Psoas muscle (tissue), 8 donors: Measurements from ENCODE around the gene SPEG. TPM values are rescaled to one million over a fixed set of nuclear protein-coding genes. Genes with fewer than 3 reads are reported as not detected.

Experiments
- ATAC-seq, 4 donors: fragments of 200-7000 bp; cut with Tn5 transposase; one replicate each; pipeline ENCODE4 v1.9.1; 2020; ENCODE audit warnings: moderate library complexity in 3 of 4, mild to moderate bottlenecking in 2 of 4
- DNase-seq, 2 donors: peaks; one replicate each; pipeline ENCODE4 v3.0.0-alpha.2; 2020
- H3K27ac ChIP-seq: fragments of 200-600 bp; one replicate; pipeline ENCODE4 v1.8.0; 2022
- H3K27me3 ChIP-seq, 3 donors: fragments of 200-600 bp in 1 of 3; one replicate each; pipeline versions ENCODE4 v1.6.1 to v1.8.0; 2013 to 2022; ENCODE audit warnings: low read length in 2 of 3, mild to moderate bottlenecking in 2 of 3, moderate library complexity in 1 of 3; ENCODE audit not compliant: insufficient read depth in 3 of 3
- H3K36me3 ChIP-seq, 2 donors: fragments of 200-600 bp in 1 of 2; one replicate each; pipeline versions ENCODE4 v1.6.1 to v1.8.0; 2013 to 2022; ENCODE audit warnings: low read depth in 1 of 2, mild to moderate bottlenecking in 1 of 2, moderate library complexity in 1 of 2; ENCODE audit not compliant: insufficient read depth in 1 of 2
- H3K4me1 ChIP-seq: fragments of 200-600 bp; one replicate; pipeline ENCODE4 v1.8.0; 2022
- H3K4me3 ChIP-seq: fragments of 200-600 bp; one replicate; pipeline ENCODE4 v1.8.0; 2022; ENCODE audit warnings: mild to moderate bottlenecking
- H3K9me3 ChIP-seq: fragments of 200-600 bp; one replicate; pipeline ENCODE4 v1.8.0; 2022
- whole genome bisulfite sequencing, 3 donors: extraction: QIAGEN DNeasy Blood & Tissue Kit; methylation state at CpG; one replicate each; pipeline versions ENCODE4 v1.1.6 to v1.1.7; 2013; 5-methylcytosine and 5-hydroxymethylcytosine counted together
- intact Hi-C, 2 donors: fragments of 100-400 bp; cut with DNase I; formaldehyde crosslinking; loops; one replicate each; pipeline versions ENCODE4 v1.11.0 to v1.14.2; 2022
- polyA plus RNA-seq, 3 donors: library from polyadenylated mRNA; stranded (reverse); fragments of 200-250 nt; gene quantifications; one replicate each; pipeline ENCODE4 v1.2.3, GENCODE V29; 2013
- total RNA-seq, 4 donors: library from RNA; stranded (reverse); fragmentation: NEBNext Ultra II Directional in 2 of 4; extraction: Animal tissue kit (Norgen Biotek cat#: 25700) in 2 of 4; gene quantifications; one replicate each; pipeline versions ENCODE4 v1.2.1 to v1.2.4, GENCODE V29; 2021 to 2023
- TF ChIP-seq, protein P1 (sequence below): fragments of 200-600 bp; IDR thresholded peaks from one replicate; pipeline ENCODE4 v1.8.0; 2022; ENCODE audit warnings: antibody characterized with exemption
- donor health status: healthy with polysubstance abuse.
- donor health status: DM: no; HTN: no; CAD: no; lungs with moderate emphysema.
- donor health status: Bipolar disorder and iron deficiency.
- donor health status: healthy.
- donor health status: DM: yes; HTN: yes; CAD: no.
- donor health status: DM: no; HTN: no; CAD: no.
- donor health status: DM: no; HTN: no; CAD: no.
- donor health status: DM: yes; HTN: yes; CAD: no.

Gene SPEG
- total and polyA plus RNA-seq, 7 donors = 34.8 to 419 (median 239) TPM

DNA sequence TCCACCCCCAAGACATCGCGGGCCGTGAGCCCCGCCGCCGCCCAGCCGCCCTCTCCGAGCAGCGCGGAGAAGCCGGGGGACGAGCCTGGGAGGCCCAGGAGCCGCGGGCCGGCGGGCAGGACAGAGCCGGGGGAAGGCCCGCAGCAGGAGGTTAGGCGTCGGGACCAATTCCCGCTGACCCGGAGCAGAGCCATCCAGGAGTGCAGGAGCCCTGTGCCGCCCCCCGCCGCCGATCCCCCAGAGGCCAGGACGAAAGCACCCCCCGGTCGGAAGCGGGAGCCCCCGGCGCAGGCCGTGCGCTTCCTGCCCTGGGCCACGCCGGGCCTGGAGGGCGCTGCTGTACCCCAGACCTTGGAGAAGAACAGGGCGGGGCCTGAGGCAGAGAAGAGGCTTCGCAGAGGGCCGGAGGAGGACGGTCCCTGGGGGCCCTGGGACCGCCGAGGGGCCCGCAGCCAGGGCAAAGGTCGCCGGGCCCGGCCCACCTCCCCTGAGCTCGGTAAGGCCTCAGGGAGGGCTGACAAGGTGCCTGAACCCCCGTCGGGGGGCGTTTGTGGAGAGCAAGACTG is 14.2 kb downstream of the SPEG start:
- Histone ChIP-seq H3K27me3 (no peaks in the 10 kb centered on the region), H3K36me3 (peaks cover 0 to 43% of the 10 kb centered on the region in 2 donors), H3K9me3 (no peaks in the 10 kb centered on the region), H3K4me3 (no peak overlapping the region), H3K27ac (peak overlapping the region; percentile 19), H3K4me1 (peaks cover 50% of the 10 kb centered on the region)
- DNase-seq = peak; percentile 12 to 47
- ATAC-seq = no peak
- WGBS, 3 donors = 54 to 67% (median 60%) methylated on average over 40 to 51 of the region's 51 CpGs
- TF ChIP-seq, protein P1, sequence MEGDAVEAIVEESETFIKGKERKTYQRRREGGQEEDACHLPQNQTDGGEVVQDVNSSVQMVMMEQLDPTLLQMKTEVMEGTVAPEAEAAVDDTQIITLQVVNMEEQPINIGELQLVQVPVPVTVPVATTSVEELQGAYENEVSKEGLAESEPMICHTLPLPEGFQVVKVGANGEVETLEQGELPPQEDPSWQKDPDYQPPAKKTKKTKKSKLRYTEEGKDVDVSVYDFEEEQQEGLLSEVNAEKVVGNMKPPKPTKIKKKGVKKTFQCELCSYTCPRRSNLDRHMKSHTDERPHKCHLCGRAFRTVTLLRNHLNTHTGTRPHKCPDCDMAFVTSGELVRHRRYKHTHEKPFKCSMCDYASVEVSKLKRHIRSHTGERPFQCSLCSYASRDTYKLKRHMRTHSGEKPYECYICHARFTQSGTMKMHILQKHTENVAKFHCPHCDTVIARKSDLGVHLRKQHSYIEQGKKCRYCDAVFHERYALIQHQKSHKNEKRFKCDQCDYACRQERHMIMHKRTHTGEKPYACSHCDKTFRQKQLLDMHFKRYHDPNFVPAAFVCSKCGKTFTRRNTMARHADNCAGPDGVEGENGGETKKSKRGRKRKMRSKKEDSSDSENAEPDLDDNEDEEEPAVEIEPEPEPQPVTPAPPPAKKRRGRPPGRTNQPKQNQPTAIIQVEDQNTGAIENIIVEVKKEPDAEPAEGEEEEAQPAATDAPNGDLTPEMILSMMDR = no peak
- intact Hi-C loops = no loop called here

DNA sequence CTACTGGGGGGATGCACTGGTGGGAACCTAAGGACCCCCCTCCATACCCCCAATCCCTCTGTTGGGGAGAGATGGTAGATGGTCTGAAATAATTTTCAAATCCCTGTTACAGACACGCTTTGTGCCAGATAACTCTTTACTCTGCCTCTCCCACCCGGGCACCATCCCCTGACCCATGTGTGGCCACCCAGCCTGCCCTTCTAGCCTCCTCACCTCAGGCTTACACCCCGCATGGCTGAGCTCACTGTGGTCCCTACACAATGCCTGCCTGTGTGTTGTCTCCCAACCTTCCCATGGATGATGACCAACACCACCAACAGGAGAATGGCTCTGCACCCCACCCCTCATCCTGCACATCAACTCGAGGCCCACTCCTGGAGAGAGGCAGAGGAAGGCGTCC is 15.0 kb downstream of the SPEG start:
- H3K27ac ChIP-seq = peak overlapping the region; percentile 19
- peaks cover 58% of the 10 kb centered on the region for H3K4me1 ChIP-seq
- DNase-seq = peak; percentile 4 to 32

DNA sequence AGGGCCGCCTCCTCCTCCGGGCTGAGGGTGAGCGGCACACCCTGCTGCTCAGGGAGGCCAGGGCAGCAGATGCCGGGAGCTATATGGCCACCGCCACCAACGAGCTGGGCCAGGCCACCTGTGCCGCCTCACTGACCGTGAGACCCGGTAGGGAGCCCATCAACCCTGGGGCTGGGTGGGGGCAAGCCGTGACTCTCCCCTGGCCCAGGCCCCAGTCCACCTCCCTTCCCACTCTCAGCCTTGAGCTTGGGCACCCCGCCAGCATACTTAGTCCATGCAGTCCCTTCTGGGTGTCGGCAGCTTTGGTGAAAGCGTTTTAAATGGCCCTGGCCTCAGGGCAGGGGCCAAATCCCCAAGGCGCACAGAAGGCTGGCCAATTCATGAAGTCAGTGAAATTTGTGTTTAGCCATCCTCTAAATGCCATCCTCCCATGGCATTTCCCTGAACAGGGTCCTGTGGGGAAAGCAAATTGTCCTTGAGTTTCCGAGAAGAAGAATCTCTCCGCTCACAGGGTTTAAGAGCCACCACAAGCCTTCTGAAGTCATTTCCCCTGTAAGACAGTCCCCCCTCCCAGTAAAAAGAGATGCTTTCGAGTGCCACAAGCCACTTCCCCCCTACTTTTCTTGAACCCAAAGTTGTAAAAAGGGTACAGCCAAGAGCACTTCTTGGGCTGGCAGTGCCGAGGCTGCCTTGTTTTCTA is 17.2 kb downstream of the SPEG start:
- no peaks in the 10 kb centered on the region for H3K27me3 ChIP-seq
- ATAC-seq (peak; percentile 54 to 73 (median 62)), DNase-seq (peak; percentile 83 to 92)
- 28 to 33% (median 32%) methylated on average over 15 to 18 of the region's 18 CpGs for WGBS, 3 donors
- intact Hi-C loops = loop anchor here in 1 of 2 donors (5.0 kb wide), 1 partner anchor 50 kb away; no protein-coding TSS in a partner anchor
- peak overlapping the region; percentile 40 for H3K4me3 ChIP-seq
- peaks cover 53% of the 10 kb centered on the region for H3K4me1 ChIP-seq
- H3K9me3 ChIP-seq = no peaks in the 10 kb centered on the region
- TF ChIP-seq, protein P1 = no peak
- peak overlapping the region; percentile 94 for H3K27ac ChIP-seq
- peaks cover 0 to 39% of the 10 kb centered on the region in 2 donors for H3K36me3 ChIP-seq

More for the DNA sequence above, 15.0 kb downstream of the SPEG start:
- 69 to 86% (median 69%) methylated on average over 5 of the region's 5 CpGs for WGBS, 3 donors
- ATAC-seq = no peak
- Histone ChIP-seq H3K4me3 (no peak overlapping the region), H3K9me3 (no peaks in the 10 kb centered on the region), H3K27me3 (no peaks in the 10 kb centered on the region), H3K36me3 (peaks cover 0 to 35% of the 10 kb centered on the region in 2 donors)
- intact Hi-C loops = loop anchor here in 1 of 2 donors (5.0 kb wide), 1 partner anchor 47 kb away; no protein-coding TSS in a partner anchor
- TF ChIP-seq, protein P1 = no peak

DNA sequence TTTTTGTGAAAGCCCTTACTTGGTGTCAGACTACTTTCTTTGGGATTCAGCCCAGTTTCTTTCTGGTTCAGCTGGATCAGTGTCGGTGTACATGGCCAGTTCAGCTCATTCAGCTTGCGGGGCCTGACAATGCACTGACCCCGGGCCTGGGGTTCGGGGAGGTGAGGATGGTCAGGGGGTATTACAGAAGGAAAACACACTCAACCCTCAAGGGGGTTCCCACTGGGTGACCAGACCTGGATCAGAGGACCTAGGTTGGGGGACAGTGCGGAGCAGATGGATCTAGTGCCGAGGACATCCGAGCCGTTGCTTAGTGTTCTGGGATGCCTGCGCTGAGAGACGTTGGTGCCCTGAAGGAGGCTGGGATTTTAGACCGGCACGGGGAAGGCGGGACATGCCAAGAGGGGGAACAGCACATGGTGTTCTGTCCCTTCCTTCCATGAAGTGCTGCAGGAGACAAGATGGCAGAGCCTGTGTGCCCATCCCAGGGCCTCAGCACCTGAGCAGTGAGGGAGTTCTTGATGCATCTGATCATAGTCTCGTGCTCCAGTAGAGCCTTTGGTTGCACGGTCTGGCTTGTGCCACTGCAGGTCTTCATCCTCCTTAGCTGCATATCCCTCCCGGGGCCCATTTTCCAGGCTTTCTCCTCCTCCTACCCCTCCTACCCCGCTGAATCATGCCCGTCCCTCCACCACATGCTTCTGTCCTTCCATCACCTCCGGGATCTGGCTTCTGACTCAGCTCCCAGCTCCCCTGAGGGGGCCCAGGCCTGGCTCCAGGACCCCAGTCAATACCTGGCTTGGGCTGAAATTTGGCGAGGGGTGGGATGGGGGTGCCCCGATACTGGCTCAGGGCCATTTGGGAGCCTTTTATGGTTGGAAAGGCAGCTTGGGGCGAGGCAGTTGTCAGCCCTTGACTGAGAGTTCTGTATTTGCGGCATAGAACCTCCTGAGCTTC is 18.0 kb downstream of the SPEG start:
- peak; percentile 77 to 81 (median 80) for ATAC-seq
- H3K4me1 ChIP-seq = peaks cover 53% of the 10 kb centered on the region

More for the DNA sequence above, 18.0 kb downstream of the SPEG start:
- Histone ChIP-seq H3K36me3 (peaks cover 0 to 39% of the 10 kb centered on the region in 2 donors), H3K9me3 (no peaks in the 10 kb centered on the region), H3K27ac (peak overlapping the region; percentile 94), H3K4me3 (peak overlapping the region; percentile 40), H3K27me3 (no peaks in the 10 kb centered on the region)
- TF ChIP-seq, protein P1 = no peak
- intact Hi-C loops = loop anchor here in 1 of 2 donors (5.0 kb wide), 1 partner anchor 50 kb away; no protein-coding TSS in a partner anchor
- 18 to 29% (median 21%) methylated on average over 23 of the region's 23 CpGs for WGBS, 3 donors
- peak; percentile 83 to 90 for DNase-seq
